IMR-90 (cell line): ENCODE results near the gene ACADS.

Experiments
- CHD1 ChIP-seq: IDR thresholded peaks from 2 replicates; pipeline ENCODE4 v1.6.1; 2012; ENCODE audit warnings: low read depth, low read length, improper control_type of control experiment
- FOS ChIP-seq: fragments of 150-350 bp; IDR thresholded peaks from 2 replicates; pipeline ENCODE4 v1.6.1; 2016; ENCODE audit warnings: low read depth, low read length
- MAFK ChIP-seq: IDR thresholded peaks from 2 replicates; pipeline ENCODE4 v1.6.1; 2012; ENCODE audit warnings: low read depth, low read length, improper control_type of control experiment
- MXI1 ChIP-seq: IDR thresholded peaks from 2 replicates; pipeline ENCODE4 v1.6.1; 2012; ENCODE audit warnings: low read depth, mild to moderate bottlenecking, low read length, moderate library complexity, borderline replicate concordance
- POLR2A ChIP-seq: IDR thresholded peaks from 2 replicates; pipeline ENCODE4 v1.6.1; 2012; ENCODE audit warnings: mild to moderate bottlenecking, low read depth, low read length
- RCOR1 ChIP-seq: IDR thresholded peaks from 2 replicates; pipeline ENCODE4 v1.6.1; 2012; ENCODE audit warnings: mild to moderate bottlenecking, low read length, improper control_type of control experiment; ENCODE audit not compliant: insufficient replicate concordance
- SMC3 ChIP-seq: fragments of 150-350 bp; IDR thresholded peaks from 2 replicates; pipeline ENCODE4 v1.6.1; 2016; ENCODE audit warnings: low read depth, mild to moderate bottlenecking, antibody characterized with exemption, low read length, moderate library complexity
- TF ChIP-seq, protein P1 (sequence below): conservative IDR thresholded peaks from 2 replicates; pipeline ENCODE4 v1.5.1; 2012; ENCODE audit warnings: mild to moderate bottlenecking, low read depth, low read length, improper control_type of control experiment

DNA sequence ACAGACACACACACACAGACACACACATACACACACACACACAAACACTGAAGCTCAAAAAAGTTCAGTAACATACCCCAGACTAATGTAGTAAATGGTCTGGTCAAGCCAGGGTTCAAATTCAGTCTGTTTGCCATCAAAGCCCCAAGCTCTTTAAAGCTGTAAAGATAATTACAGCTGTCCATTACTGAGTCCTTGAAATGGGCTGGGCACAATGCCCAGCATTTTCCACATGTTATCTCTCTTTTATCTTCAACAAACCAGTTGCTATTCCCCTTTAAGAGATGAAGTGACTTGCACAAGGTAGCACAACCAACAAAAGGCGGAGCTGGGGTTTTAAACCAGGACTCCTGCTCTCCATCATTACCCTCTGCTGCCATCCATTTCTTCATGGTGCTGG lies 23.0 kb upstream of the ACADS start:
- TF ChIP-seq POLR2A (no peak), SMC3 (no peak), MXI1 (no peak), RCOR1 (no peak), CHD1 (no peak), MAFK (no peak), FOS (no peak)
- TF ChIP-seq, protein P1, sequence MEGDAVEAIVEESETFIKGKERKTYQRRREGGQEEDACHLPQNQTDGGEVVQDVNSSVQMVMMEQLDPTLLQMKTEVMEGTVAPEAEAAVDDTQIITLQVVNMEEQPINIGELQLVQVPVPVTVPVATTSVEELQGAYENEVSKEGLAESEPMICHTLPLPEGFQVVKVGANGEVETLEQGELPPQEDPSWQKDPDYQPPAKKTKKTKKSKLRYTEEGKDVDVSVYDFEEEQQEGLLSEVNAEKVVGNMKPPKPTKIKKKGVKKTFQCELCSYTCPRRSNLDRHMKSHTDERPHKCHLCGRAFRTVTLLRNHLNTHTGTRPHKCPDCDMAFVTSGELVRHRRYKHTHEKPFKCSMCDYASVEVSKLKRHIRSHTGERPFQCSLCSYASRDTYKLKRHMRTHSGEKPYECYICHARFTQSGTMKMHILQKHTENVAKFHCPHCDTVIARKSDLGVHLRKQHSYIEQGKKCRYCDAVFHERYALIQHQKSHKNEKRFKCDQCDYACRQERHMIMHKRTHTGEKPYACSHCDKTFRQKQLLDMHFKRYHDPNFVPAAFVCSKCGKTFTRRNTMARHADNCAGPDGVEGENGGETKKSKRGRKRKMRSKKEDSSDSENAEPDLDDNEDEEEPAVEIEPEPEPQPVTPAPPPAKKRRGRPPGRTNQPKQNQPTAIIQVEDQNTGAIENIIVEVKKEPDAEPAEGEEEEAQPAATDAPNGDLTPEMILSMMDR = no peak
